ENCODE measurements around the gene SORCS2. TPM values are rescaled to one million over a fixed set of nuclear protein-coding genes. Genes with fewer than 3 reads are reported as not detected.

Gene SORCS2
- total RNA-seq, 1 experiment from 2014 or later: not detected

GRCh38 chr4:7549866-7550265 is 357.5 kb downstream of the SORCS2 start:
- no peaks in the 10 kb centered on the region for H3K36me3 Mint-ChIP-seq (ENCODE audit: insufficient read depth, unreplicated experiment)
- peaks cover 56% of the 10 kb centered on the region for H3K27me3 Mint-ChIP-seq (ENCODE audit: unreplicated experiment)
- no peak for DNase-seq
- CTCF ChIA-PET: interaction anchor here (0.6 kb wide), 1 partner anchor 510 kb away, joined by 5 read pairs; no protein-coding TSS in a partner anchor
- TF ChIP-seq, protein P1, sequence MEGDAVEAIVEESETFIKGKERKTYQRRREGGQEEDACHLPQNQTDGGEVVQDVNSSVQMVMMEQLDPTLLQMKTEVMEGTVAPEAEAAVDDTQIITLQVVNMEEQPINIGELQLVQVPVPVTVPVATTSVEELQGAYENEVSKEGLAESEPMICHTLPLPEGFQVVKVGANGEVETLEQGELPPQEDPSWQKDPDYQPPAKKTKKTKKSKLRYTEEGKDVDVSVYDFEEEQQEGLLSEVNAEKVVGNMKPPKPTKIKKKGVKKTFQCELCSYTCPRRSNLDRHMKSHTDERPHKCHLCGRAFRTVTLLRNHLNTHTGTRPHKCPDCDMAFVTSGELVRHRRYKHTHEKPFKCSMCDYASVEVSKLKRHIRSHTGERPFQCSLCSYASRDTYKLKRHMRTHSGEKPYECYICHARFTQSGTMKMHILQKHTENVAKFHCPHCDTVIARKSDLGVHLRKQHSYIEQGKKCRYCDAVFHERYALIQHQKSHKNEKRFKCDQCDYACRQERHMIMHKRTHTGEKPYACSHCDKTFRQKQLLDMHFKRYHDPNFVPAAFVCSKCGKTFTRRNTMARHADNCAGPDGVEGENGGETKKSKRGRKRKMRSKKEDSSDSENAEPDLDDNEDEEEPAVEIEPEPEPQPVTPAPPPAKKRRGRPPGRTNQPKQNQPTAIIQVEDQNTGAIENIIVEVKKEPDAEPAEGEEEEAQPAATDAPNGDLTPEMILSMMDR (IDR thresholded peaks at IDR 0.05; ENCODE audit: unreplicated experiment): no peak
- H3K4me1 Mint-ChIP-seq (ENCODE audit: low read depth, unreplicated experiment): no peaks in the 10 kb centered on the region
- no peak overlapping the region for H3K27ac Mint-ChIP-seq (ENCODE audit: unreplicated experiment)
- BruUV-seq (replicated peaks): no TSS peak
- intact Hi-C loops (cut with micrococcal nuclease; ENCODE audit: unreplicated experiment): no loop called here
- no peak overlapping the region for H3K4me3 Mint-ChIP-seq (ENCODE audit: low read depth, unreplicated experiment)
- peaks cover 3% of the 10 kb centered on the region for H3K9me3 Mint-ChIP-seq (ENCODE audit: low read depth, unreplicated experiment)

DNA sequence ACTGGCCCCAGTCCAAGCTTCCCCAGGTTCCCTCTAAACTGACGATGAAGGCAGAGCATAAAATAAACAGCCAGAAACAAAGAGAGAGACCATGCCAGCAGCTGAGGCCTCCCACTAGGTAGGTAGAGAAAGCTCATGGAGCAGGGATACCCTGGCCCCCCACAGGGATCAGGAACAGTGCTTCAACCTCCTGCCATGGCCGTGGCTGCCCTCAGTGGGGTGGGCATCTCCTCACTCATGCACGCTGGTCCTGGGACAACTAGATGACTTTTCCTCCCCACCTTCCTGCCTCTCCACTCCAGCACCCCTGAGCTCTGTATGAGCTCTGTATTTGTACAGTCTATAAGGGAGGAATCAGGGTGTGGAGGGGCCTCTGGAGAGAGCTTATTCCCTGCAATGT is 360.1 kb downstream of the SORCS2 start:
- TF ChIP-seq, protein P1 (IDR thresholded peaks at IDR 0.05; ENCODE audit: unreplicated experiment): no peak
- Mint-ChIP-seq H3K4me3 (ENCODE audit: low read depth, unreplicated experiment) (no peak overlapping the region), H3K36me3 (ENCODE audit: insufficient read depth, unreplicated experiment) (no peaks in the 10 kb centered on the region), H3K27ac (ENCODE audit: unreplicated experiment) (no peak overlapping the region), H3K4me1 (ENCODE audit: low read depth, unreplicated experiment) (no peaks in the 10 kb centered on the region), H3K9me3 (ENCODE audit: low read depth, unreplicated experiment) (peaks cover 3% of the 10 kb centered on the region), H3K27me3 (ENCODE audit: unreplicated experiment) (peaks cover 67% of the 10 kb centered on the region)
- CTCF ChIA-PET: no interaction called here
- intact Hi-C loops (cut with micrococcal nuclease; ENCODE audit: unreplicated experiment): no loop called here
- DNase-seq: no peak
- no TSS peak for BruUV-seq (replicated peaks)

GRCh38 chr4:7553280-7553679 is 360.9 kb downstream of the SORCS2 start:
- peaks cover 3% of the 10 kb centered on the region for H3K9me3 Mint-ChIP-seq (ENCODE audit: low read depth, unreplicated experiment)
- intact Hi-C loops (cut with micrococcal nuclease; ENCODE audit: unreplicated experiment): no loop called here
- TF ChIP-seq, protein P1 (IDR thresholded peaks at IDR 0.05; ENCODE audit: unreplicated experiment): no peak
- peaks cover 67% of the 10 kb centered on the region for H3K27me3 Mint-ChIP-seq (ENCODE audit: unreplicated experiment)
- no peak for DNase-seq
- no TSS peak for BruUV-seq (replicated peaks)
- no peak overlapping the region for H3K4me3 Mint-ChIP-seq (ENCODE audit: low read depth, unreplicated experiment)
- no peaks in the 10 kb centered on the region for H3K4me1 Mint-ChIP-seq (ENCODE audit: low read depth, unreplicated experiment)
- H3K27ac Mint-ChIP-seq (ENCODE audit: unreplicated experiment): no peak overlapping the region
- CTCF ChIA-PET: no interaction called here
- no peaks in the 10 kb centered on the region for H3K36me3 Mint-ChIP-seq (ENCODE audit: insufficient read depth, unreplicated experiment)

GRCh38 chr4:7554905-7555304 is 362.6 kb downstream of the SORCS2 start:
- Mint-ChIP-seq H3K4me1 (ENCODE audit: low read depth, unreplicated experiment) (no peaks in the 10 kb centered on the region), H3K4me3 (ENCODE audit: low read depth, unreplicated experiment) (no peak overlapping the region), H3K36me3 (ENCODE audit: insufficient read depth, unreplicated experiment) (no peaks in the 10 kb centered on the region), H3K27ac (ENCODE audit: unreplicated experiment) (no peak overlapping the region), H3K9me3 (ENCODE audit: low read depth, unreplicated experiment) (peaks cover 3% of the 10 kb centered on the region), H3K27me3 (ENCODE audit: unreplicated experiment) (peaks cover 60% of the 10 kb centered on the region)
- BruUV-seq (replicated peaks): no TSS peak
- intact Hi-C loops (cut with micrococcal nuclease; ENCODE audit: unreplicated experiment): no loop called here
- CTCF ChIA-PET: no interaction called here
- DNase-seq: no peak
- TF ChIP-seq, protein P1 (IDR thresholded peaks at IDR 0.05; ENCODE audit: unreplicated experiment): no peak
